Measurements from ENCODE around the gene CKAP5.

DNA sequence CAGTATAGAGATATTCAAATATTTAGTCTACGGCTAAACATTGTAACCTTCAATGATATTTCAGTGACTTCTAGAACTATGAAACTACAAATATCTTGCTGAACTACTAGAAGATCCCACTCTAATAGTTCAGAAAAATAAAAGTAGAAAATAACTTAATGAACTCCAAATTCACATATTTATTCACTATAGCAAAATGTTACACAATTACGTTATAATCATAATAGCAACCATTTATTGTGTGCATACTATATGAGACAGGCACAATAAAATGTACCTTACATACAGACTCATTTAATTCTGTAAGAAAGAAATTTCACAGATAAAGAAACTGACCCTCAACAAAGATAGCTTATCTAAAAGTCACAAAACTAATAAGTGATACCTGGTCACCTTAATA, 69.2 kb downstream of the CKAP5 start:
- TF ChIP-seq, protein P1, sequence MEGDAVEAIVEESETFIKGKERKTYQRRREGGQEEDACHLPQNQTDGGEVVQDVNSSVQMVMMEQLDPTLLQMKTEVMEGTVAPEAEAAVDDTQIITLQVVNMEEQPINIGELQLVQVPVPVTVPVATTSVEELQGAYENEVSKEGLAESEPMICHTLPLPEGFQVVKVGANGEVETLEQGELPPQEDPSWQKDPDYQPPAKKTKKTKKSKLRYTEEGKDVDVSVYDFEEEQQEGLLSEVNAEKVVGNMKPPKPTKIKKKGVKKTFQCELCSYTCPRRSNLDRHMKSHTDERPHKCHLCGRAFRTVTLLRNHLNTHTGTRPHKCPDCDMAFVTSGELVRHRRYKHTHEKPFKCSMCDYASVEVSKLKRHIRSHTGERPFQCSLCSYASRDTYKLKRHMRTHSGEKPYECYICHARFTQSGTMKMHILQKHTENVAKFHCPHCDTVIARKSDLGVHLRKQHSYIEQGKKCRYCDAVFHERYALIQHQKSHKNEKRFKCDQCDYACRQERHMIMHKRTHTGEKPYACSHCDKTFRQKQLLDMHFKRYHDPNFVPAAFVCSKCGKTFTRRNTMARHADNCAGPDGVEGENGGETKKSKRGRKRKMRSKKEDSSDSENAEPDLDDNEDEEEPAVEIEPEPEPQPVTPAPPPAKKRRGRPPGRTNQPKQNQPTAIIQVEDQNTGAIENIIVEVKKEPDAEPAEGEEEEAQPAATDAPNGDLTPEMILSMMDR (conservative IDR thresholded peaks at IDR 0.05; ENCODE audit: low read length): no peak
- no peak for TF ChIP-seq EZH2phosphoT487 (IDR thresholded peaks at IDR 0.05; ENCODE audit: borderline replicate concordance, low read depth, low read length)
